ENCODE measurements around the gene TBL1Y.
"Not testable (repeated sequence)": the region's sequence is repeated elsewhere in the genome, so short reads cannot be mapped to it uniquely, and the experiment has no call there.

Gene TBL1Y

GRCh38 chrY:6910372-6911252 lies at the start of gene TBL1Y:
TBL1Y (plus strand) TSS chrY:6910697; CDS start chrY:7025085, 114,388 bp downstream.
- intact Hi-C loops (cut with DNase I): no loop called here
- peak in 2 of 10 donors; percentile 0 to 6 for DNase-seq

DNA sequence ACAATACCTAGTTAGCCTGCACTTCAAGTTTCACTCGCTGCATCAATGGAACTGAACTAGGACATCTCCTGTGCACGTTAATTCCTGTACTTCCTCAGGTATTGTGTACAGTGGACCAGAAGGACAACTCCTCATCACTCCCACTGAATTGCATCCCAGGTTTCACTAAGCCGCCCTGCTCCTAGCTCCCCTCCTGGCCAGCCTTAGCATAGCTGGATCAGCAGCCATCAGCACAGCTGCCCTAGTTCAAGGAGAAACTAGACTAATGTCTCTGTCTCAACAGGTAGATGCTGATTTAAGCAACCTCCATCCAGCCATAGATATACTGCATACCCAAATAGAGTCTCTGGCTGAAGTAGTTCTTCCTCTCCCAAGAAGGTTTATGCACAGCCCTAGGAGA lies 16.0 kb upstream of the TBL1Y start:
- no peak for DNase-seq
- intact Hi-C loops (cut with DNase I): no loop called here

GRCh38 chrY:6895236-6895635 lies 15.3 kb upstream of the TBL1Y start:
- DNase-seq: no peak
- intact Hi-C loops (cut with DNase I): no loop called here

- DNase-seq; intact Hi-C loops (cut with DNase I): not testable (repeated sequence)
Observed at GRCh38 chrY:6902116-6902515, 8.4 kb upstream of the TBL1Y start.

GRCh38 chrY:6907591-6907990 lies 2.9 kb upstream of the TBL1Y start:
- DNase-seq: no peak
- intact Hi-C loops (cut with DNase I): no loop called here

DNA sequence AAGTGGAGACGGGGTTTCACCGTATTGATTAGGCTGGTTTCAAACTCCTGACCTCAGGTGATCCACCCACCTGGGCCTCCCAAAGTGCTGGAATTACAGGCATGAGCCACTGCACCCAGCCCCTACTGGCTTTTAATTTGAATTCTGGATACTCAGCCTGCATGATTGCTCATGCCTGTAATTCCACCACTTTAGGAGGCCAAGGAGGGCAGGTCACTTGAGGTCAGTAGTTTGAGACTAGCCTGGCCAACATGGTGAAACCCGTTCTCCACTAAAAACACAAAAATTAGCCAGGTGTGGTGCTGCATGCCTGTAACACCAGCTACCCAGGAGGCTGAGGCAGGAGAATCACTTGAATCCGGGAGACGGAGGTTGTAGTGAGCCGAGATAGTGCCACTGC lies 2.5 kb upstream of the TBL1Y start:
- intact Hi-C loops (cut with DNase I); DNase-seq: not testable (repeated sequence)

GRCh38 chrY:6909118-6909521 lies 1.4 kb upstream of the TBL1Y start:
- no peak for DNase-seq
- intact Hi-C loops (cut with DNase I): no loop called here

DNA sequence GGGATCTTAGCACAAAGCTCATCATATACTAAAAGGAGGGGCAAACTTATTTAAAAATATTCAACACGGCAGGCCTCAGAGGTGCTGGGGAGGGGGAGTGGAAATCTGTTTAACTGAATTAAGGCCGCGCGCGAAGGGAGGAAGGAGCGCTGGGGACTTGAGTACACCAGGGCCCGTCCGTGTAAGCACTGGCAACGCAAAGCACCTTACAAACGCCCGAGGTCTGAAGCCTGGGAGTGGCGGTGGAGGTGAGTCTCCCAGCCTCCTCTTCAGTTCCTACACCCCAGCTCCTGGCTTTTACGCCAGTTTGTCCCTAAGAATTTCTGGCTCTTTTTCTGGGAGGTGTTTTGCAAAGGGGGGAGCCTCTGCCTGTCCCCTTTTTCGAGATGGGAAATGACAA lies 641 bp upstream of the TBL1Y start:
- intact Hi-C loops (cut with DNase I): no loop called here
- DNase-seq: no peak

- no peak for DNase-seq
- intact Hi-C loops (cut with DNase I): no loop called here
Observed at GRCh38 chrY:6911253-6911881, 870 bp downstream of the TBL1Y start, which contains the start of gene AMELY. AMELY (minus strand) TSS chrY:6911752; CDS start chrY:6872608, 39,144 bp downstream.

GRCh38 chrY:6913362-6913761 lies 2.9 kb downstream of the TBL1Y start:
- DNase-seq: no peak
- intact Hi-C loops (cut with DNase I): no loop called here

GRCh38 chrY:6921061-6921460 lies 10.6 kb downstream of the TBL1Y start:
- intact Hi-C loops (cut with DNase I): no loop called here
- no peak for DNase-seq

DNA sequence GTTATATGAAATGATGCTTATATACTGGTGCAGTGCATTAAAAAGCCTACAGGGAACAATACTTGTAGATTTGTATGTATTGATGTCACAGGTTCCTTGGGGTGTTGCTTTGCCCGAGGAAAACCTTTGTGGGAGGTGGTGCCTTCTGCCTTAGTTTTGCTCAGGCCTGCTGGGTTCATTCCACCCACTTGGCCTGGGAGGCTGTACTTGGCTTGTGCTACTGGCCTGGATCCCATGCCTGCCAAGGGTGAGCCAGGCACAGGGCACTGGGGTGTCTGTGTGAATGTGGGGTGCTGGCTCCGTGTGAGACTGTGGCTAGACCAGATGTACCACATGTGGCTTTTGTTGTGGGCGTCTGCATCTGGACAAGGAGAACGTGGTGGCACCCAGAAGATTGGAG lies 17.8 kb downstream of the TBL1Y start:
- intact Hi-C loops (cut with DNase I): no loop called here
- DNase-seq: no peak

- intact Hi-C loops (cut with DNase I): no loop called here
- no peak for DNase-seq
Observed at GRCh38 chrY:6929237-6929636, 18.7 kb downstream of the TBL1Y start.

- DNase-seq: no peak
- intact Hi-C loops (cut with DNase I): no loop called here
Observed at GRCh38 chrY:6931779-6932396, 21.4 kb downstream of the TBL1Y start.

- intact Hi-C loops (cut with DNase I): no loop called here
Observed at GRCh38 chrY:6935497-6935896, 25.0 kb downstream of the TBL1Y start.

GRCh38 chrY:6947695-6948094 lies 37.2 kb downstream of the TBL1Y start:
- no peak for DNase-seq
- intact Hi-C loops (cut with DNase I): no loop called here

More at GRCh38 chrY:6935497-6935896, 25.0 kb downstream of the TBL1Y start:
- DNase-seq: no peak

GRCh38 chrY:6948378-6948777 lies 37.9 kb downstream of the TBL1Y start:
- intact Hi-C loops (cut with DNase I): no loop called here
- DNase-seq: no peak

DNA sequence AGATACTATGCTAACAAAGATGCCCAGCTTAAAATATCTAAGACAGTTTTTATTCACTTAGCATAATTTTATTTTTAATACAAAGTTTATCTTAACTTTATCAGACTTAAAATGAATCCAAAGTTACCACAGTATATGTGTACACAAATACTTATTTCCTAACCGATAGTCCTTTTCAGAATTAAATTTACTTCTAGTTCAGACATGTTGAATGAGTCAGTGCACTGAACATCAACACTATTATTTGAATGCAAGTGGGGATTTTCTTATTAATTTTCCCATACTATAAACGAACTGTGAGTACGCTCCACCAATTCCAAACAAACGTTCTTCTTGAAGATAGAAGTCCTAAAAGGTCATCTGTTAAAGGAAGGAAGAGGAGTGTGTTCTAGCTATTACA lies 39.5 kb downstream of the TBL1Y start:
- DNase-seq: no peak

DNA sequence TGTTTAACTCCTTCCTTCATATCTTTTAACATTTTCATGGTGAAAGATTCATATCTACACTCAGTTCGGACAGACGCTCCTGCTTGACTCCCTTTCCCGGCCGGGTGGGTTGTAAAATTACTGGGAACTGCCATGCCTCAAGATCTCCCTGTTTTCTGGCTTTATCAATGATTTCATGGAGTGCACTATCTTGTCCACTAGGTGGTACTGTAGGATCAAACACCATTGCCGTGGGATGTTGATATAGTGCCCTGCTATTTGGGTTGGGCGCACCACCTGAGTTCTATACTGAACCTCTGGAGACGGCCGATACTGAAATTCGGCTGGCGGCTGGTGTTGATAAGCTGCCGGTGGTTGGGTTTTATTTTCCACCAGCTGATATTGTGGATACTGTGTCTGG lies 54.2 kb downstream of the TBL1Y start:
- peak in 1 of 10 donors; percentile 3 for DNase-seq
- intact Hi-C loops (cut with DNase I): no loop called here

More for the DNA sequence above, 39.5 kb downstream of the TBL1Y start:
- intact Hi-C loops (cut with DNase I): no loop called here

GRCh38 chrY:6966521-6966920 lies 56.0 kb downstream of the TBL1Y start:
- intact Hi-C loops (cut with DNase I): no loop called here
- DNase-seq: no peak

DNA sequence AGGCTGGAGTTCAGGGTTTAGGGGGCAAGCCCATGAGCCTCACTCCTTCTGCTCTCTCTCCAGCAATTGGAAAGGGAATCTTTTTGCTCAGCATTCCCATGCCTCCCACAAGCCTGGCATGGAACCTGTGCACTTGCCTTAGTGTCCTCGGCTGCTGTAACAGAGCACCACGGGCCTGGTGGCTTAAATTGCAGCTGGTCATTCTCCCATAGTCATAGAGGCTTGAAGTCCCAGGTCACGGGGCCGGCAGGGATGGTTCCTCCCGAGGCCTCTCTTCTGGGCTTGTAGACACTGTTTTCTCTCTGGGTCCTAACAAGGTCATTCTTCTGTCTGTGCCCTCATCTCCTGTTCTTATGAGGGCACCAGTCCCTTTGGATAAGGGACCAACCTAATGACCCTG lies 57.2 kb downstream of the TBL1Y start:
- DNase-seq: no peak
- intact Hi-C loops (cut with DNase I): no loop called here

Measured in posterior cingulate gyrus (tissue), 11 donors.